ENCODE data around the gene ANK3.

The ANK3 gene

GRCh38 chr10:60188548-60188947 lies 201.1 kb downstream of the ANK3 start:
- in situ Hi-C loops (cut with MboI; ENCODE audit: low sequenced_read_pairs): no loop called here

DNA sequence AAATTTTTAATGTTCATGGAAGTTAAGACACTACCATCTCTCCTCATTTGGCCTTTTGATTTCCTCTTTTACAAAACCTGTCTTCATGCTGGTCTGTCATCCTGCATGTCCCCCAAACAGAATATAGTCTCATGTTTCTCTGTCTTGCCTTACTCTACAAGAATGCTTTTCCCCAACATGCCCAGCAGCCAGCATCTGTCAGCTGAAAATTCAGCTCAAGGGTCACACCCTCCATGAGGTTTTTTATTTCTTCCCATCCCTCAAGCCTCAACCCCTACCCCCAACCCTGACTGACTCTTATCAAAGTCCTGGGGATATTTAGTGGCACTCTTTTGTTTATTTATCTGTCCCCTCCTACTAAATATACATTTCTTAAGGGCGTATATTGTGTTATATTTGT lies 202.0 kb downstream of the ANK3 start:
- in situ Hi-C loops (cut with MboI; ENCODE audit: low sequenced_read_pairs): no loop called here

DNA sequence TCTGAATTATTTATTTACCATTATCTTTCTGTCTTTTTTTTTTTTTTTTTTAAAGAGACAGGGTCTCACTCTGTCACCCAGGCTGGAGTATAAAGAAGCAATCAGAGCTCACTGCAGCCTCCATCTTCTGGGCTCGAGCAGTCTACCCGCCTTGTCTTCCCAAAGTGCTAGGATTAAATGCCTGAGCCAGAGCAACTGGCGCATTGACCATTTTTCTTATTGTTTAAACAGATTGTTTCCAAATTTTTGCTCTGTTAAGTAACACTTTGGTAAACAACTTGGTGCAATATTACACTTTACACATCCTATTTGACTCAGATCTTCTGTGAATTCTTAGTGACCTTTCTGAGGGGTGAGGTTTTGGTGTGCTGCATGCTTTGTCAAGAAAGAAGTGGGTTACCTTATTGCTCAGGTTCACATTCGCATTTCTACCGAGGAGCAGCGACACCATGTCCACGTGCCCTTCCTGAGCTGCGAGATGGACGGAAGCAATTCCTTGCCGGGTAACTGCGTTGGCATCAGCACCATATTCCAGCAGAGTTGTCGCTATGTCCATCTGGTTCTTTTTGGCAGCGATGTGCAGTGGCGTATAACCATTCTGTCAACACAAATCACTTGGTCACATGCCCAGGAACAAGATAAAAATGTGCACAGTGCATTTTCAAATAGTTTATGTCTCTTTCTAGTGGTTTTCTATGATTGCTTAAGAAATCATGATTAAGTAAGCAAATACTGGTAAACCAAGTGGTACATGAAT lies 203.2 kb downstream of the ANK3 start:
- in situ Hi-C loops (cut with MboI; ENCODE audit: low sequenced_read_pairs): no loop called here

DNA sequence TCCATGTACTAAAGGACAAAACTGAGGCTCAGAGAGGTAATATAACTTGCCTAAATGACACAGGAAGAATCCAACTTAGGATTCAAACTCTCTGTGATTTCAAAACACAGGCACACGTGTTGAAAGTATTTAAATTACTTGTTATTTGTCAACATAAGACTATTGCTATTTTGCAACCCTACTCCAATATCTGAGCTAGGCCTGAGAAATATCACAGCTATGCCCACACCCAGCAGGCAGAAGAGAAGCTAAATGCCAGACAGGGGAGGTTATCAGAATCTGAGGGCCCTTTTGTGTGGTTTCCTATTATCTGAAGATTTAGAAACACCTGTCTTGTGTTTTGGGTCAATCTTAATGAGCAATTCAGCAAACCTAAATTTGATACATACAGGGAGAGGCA lies 204.3 kb downstream of the ANK3 start:
- in situ Hi-C loops (cut with MboI; ENCODE audit: low sequenced_read_pairs): no loop called here

GRCh38 chr10:60182691-60183090 lies 207.0 kb downstream of the ANK3 start:
- in situ Hi-C loops (cut with MboI; ENCODE audit: low sequenced_read_pairs): no loop called here

DNA sequence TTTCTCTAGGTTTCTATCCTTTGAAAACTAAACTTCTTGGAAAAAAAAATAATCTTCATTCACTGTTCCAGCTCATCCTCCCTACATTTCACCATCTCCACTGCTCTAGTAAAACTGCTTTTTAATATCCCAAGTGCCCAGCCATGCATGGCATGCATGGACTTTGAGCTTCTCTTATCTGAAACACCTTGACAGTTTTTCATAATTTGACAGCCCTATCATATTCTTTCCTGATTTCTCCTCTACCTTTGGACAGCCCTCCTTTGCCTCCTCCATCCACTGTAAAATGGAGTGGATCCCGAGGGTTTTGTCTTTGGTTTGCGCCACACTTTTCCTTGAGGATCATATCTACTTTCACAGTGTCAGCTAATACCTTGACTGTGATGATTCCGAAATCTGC lies 212.8 kb downstream of the ANK3 start:
- in situ Hi-C loops (cut with MboI; ENCODE audit: low sequenced_read_pairs): no loop called here

DNA sequence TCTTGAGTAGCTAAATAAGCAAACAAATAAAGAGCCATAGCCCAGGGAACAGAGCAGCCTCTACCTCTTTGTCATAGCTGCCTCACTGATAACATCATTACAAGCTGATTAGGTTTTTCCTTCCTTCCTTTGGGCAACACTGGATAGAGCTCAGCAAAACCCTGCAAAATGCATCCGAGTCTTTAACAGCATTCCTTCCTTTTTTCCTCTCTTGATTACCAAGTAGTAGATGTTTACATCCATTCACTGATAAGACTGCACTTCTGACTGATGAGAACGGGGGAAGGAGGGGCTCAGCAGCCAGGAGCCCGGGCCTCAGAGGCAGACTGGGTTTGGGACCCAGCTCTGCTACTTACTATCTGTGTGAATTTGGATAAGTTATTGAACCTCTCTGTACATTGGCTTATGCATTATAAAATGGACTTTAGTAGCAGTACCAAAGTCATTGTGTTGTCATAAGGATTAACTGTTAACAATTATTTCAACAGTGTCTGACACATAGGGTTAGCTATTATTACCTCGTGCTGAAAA lies 214.2 kb downstream of the ANK3 start:
- in situ Hi-C loops (cut with MboI; ENCODE audit: low sequenced_read_pairs): no loop called here

GRCh38 chr10:60172363-60172990 lies 217.2 kb downstream of the ANK3 start:
- in situ Hi-C loops (cut with MboI; ENCODE audit: low sequenced_read_pairs): no loop called here

- in situ Hi-C loops (cut with MboI; ENCODE audit: low sequenced_read_pairs): no loop called here
Measured at GRCh38 chr10:60171436-60172013, 218.2 kb downstream of the ANK3 start.

DNA sequence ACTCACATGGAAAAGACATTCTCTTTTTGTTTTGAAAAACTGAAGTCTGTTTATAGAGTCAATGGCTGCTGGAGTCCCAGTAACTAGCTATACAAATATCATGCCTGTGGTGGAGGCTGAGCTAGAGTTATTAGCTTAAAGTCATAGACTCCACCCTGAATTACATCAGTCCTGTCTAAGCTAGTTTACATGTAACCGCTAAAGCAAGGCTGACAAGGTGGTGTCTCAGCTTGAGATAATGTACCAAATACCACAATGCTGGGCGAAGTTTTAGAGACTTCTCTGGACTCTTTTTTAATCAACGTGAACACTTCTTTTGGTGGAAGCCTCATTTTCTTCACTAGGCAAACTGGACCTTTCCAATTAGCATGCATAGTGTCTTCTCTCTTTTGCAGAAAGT lies 219.4 kb downstream of the ANK3 start:
- in situ Hi-C loops (cut with MboI; ENCODE audit: low sequenced_read_pairs): no loop called here

DNA sequence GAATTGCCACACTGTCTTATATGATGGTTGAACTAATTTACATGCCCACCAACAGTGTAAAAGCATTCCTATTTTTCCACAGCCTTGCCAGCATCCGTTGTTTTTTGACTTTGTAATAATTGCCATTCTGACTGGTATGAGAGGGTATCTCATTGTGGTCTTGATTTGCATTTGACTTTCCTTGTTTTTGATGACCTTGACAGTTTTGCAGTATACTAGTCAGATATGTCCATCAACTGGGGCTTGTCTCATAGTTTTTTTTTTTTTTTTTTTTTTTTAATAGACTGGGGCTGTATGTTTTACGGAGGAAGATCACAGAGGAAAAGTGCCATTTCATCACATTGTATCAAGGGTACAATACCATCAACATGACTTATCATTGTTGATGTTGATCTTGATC lies 220.6 kb downstream of the ANK3 start:
- in situ Hi-C loops (cut with MboI; ENCODE audit: low sequenced_read_pairs): no loop called here

DNA sequence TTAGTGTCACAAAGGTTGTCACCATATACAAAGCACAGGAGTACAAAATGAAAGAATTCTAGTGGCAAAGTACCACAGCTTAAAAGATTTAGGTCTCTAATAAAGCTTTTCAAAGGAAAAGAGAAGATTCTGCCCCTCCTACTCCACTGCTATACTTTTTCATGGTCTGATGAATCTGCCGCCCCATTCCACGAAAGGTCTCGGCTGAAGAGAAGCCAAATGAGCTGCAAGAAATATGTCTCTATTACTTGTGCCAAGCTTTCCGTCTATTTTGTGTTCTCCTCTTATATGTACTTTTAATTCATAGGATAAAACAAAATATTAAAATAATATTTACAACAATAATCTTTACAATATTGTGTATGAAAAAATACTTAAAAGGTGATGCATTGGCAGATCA lies 222.6 kb downstream of the ANK3 start:
- in situ Hi-C loops (cut with MboI; ENCODE audit: low sequenced_read_pairs): no loop called here

GRCh38 chr10:60163786-60164185 lies 225.9 kb downstream of the ANK3 start:
- in situ Hi-C loops (cut with MboI; ENCODE audit: low sequenced_read_pairs): no loop called here

- in situ Hi-C loops (cut with MboI; ENCODE audit: low sequenced_read_pairs): no loop called here
Measured at GRCh38 chr10:60162631-60163030, 227.0 kb downstream of the ANK3 start.

DNA sequence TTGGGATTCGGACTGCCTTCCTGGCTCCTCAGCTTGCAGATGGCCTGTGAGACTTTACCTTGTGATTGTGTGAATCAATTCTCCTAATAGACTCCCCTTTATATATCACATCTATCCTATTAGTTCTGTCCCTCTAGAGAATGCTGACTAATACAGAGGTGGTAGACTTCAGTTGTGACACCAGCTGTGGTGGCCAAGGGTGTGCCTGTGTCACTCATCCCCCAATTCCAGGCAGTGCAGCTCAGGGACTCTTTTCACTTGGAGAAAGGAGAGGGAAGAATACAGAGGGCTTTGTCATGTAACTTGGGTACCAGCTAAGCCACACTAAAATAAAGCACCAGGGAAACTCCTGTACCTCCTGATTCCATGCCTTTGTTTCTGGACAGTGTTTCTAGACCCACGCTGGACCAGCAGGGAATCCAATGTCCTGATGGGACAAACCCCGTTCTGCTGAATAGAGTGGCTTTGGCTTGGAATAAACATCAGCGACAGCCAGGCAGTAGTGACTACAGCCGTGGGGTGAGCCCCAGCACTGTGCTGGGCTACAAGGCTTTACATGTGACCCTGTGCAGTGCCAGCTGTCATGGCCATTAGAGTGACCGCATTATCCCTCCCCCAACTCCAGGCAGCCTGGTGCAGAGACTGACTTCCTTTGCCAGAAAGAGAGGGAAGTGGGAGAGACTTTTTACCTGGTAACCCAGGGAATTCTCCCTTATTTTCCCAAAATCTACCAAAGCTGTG lies 233.6 kb downstream of the ANK3 start:
- in situ Hi-C loops (cut with MboI; ENCODE audit: low sequenced_read_pairs): no loop called here

GRCh38 chr10:60155099-60155877 lies 234.4 kb downstream of the ANK3 start:
- in situ Hi-C loops (cut with MboI; ENCODE audit: low sequenced_read_pairs): no loop called here

DNA sequence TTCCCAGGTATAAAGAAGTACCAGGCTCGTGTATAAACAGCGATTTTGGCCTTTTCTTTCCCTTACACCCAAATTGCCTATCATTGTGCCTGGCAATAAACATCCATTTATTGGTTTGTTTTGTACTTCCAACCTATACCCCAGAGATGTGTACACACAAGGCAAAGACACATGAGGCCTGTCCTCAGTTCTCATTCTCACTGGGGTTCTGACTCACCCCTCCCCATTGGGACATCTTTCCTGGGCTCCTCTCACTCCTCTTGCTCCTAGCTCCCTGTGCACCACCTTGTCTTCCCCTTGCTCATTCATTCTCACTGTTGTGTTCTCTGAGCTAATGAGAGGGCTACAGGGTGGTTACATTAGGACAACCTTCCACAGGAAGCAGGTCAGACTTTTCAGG lies 240.7 kb downstream of the ANK3 start:
- in situ Hi-C loops (cut with MboI; ENCODE audit: low sequenced_read_pairs): no loop called here

- in situ Hi-C loops (cut with MboI; ENCODE audit: low sequenced_read_pairs): no loop called here
Measured at GRCh38 chr10:60148266-60148840, 241.3 kb downstream of the ANK3 start.

GRCh38 chr10:60147576-60148265 lies 242.0 kb downstream of the ANK3 start:
- in situ Hi-C loops (cut with MboI; ENCODE audit: low sequenced_read_pairs): no loop called here

DNA sequence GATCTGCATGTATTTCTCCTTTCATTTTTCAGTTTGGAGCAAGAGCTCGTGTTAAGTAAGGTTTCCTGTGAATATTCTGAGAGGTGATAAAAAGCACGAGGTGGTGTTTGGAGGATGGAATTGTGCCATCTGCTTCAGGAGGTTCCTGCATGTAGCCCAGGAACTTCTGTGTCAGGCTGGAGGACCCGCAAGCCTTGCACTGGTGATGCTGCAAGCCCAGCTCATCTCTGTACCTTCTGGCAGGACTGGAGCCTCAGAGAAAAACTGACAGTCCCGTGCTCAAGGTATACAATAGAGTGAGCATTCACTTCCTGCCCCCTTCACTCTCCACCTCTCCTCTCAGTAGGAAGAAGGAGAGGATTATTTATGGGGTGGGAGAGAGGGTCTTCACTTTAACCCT lies 242.7 kb downstream of the ANK3 start:
- in situ Hi-C loops (cut with MboI; ENCODE audit: low sequenced_read_pairs): no loop called here

Data from HL-60/S4 treated with retinoic acid at 250 ng/mL for 4 days and 3 days (cell line).